ENCODE data around the gene TCF12.

GRCh38 chr15:57298843-57299550 lies 380.6 kb downstream of the TCF12 start:
- TF ChIP-seq CTCF (IDR thresholded peaks at IDR 0.05; ENCODE audit: extremely low read depth in 1 of 2, insufficient read depth in 1 of 2, low read depth in 1 of 2, low read length in 2 of 2) (no peak), EZH2 (IDR thresholded peaks at IDR 0.05; ENCODE audit: borderline replicate concordance, low read depth, low read length, severe bottlenecking) (no peak), POLR2A (IDR thresholded peaks at IDR 0.05; ENCODE audit: low read depth, low read length) (no peak), GATA2 (IDR thresholded peaks at IDR 0.05; ENCODE audit: insufficient read depth, insufficient read length, low read depth, low read length) (no peak), JUN (IDR thresholded peaks at IDR 0.05; ENCODE audit: borderline replicate concordance, insufficient read depth, insufficient read length, low read depth) (no peak)
